Pancreas (tissue), 10 donors: ENCODE data around the gene IL17RD. TPM values are rescaled to one million over a fixed set of nuclear protein-coding genes. Genes with fewer than 3 reads are reported as not detected.
A peak's percentile ranks its signal among the peaks of the same experiment; 100 is the strongest.

Source experiments
- ATAC-seq, 4 donors: fragments of 200-7000 bp; cut with Tn5 transposase; one replicate each; pipeline versions ENCODE4 v1.8.0 to v1.9.1; 2020; ENCODE audit warnings: mild to moderate bottlenecking in 4 of 4, moderate library complexity in 4 of 4
- DNase-seq, 6 donors: peaks; one replicate each; pipeline ENCODE4 v3.0.0-alpha.2; 2020
- FAIRE-seq: peaks from 2 replicates; lab custom pipeline; 2012; peaks lifted over from hg19 to GRCh38; lab: Jason Lieb, UNC
- H3K27ac ChIP-seq, 4 donors: fragments of 200-600 bp; sonication (generic); 1 replicate in 3 of 4; 2 replicates in 1 of 4; pipeline versions ENCODE4 v1.5.0 to v1.8.0; 2020
- H3K27me3 ChIP-seq, 4 donors: fragments of 200-600 bp; one replicate each; pipeline ENCODE4 v1.8.0; 2021
- H3K36me3 ChIP-seq, 3 donors: fragments of 200-600 bp; sonication (generic) in 1 of 3; one replicate each; pipeline versions ENCODE4 v1.5.0 to v1.8.0; 2020 to 2021
- H3K4me1 ChIP-seq, 3 donors: fragments of 200-600 bp; one replicate each; pipeline ENCODE4 v1.8.0; 2021
- H3K4me3 ChIP-seq, 4 donors: fragments of 200-600 bp; sonication (generic) in 2 of 4; one replicate each; pipeline versions ENCODE4 v1.5.0 to v1.8.0; 2020 to 2021
- H3K9me3 ChIP-seq, 4 donors: fragments of 200-600 bp; one replicate each; pipeline ENCODE4 v1.8.0; 2021
- CTCF ChIP-seq, 4 donors: fragments of 200-600 bp; sonication (generic) in 3 of 4; IDR thresholded peaks; one replicate each; pipeline versions ENCODE4 v1.5.0 to v1.8.0; 2021; ENCODE audit warnings: antibody characterized with exemption in 4 of 4
- WGBS, 2 donors: extraction: QIAGEN DNeasy Blood & Tissue Kit; methylation state at CpG; one replicate each; pipeline ENCODE4 v1.1.7; 2013; 5-methylcytosine and 5-hydroxymethylcytosine counted together
- intact Hi-C, 3 donors: fragments of 100-400 bp; cut with DNase I; formaldehyde crosslinking; loops; one replicate each; pipeline versions ENCODE4 v1.11.1 to v1.14.2; 2022
- polyA plus RNA-seq, 2 donors: library from polyadenylated mRNA; stranded (reverse); fragments of 200-250 nt; gene quantifications; one replicate each; pipeline ENCODE4 v1.2.3, GENCODE V29; 2013
- total RNA-seq, 6 donors: library from RNA; stranded (reverse); fragmentation: NEBNext Ultra II Directional in 4 of 6; extraction: Animal tissue kit (Norgen Biotek cat#: 25700) in 4 of 6; gene quantifications; one replicate each; pipeline versions ENCODE4 v1.2.1 to v1.2.4, GENCODE V29; 2021 to 2023
- donor health status: healthy with polysubstance abuse.
- donor health status: DM: no; HTN: no; CAD: no; lungs with moderate emphysema.
- donor health status: DM: no; HTN: no; CAD: no.
- donor health status: control.
- donor health status: control.
- donor health status: Bipolar disorder and iron deficiency.
- donor health status: DM: yes; HTN: yes; CAD: no.
- donor health status: DM: no; HTN: no; CAD: no.
- donor health status: DM: no; HTN: no; CAD: no.
- donor health status: DM: yes; HTN: yes; CAD: no.

IL17RD gene
- total and polyA plus RNA-seq, 8 donors, result 0.42 to 3.9 (median 1.9) TPM

- no peak for DNase-seq
- no peak for ATAC-seq
- no peaks in the 10 kb centered on the region for H3K9me3 ChIP-seq
- peaks cover 0 to 5% (median 0%) of the 10 kb centered on the region in 3 donors for H3K4me1 ChIP-seq
- no peak overlapping the region for H3K27ac ChIP-seq
- H3K27me3 ChIP-seq, result no peaks in the 10 kb centered on the region
- 75 to 79% methylated on average over 4 of the region's 4 CpGs for WGBS, 2 donors
- no peak overlapping the region for H3K4me3 ChIP-seq
- no peak for TF ChIP-seq CTCF (IDR thresholded peaks at IDR 0.05)
- H3K36me3 ChIP-seq, result no peaks in the 10 kb centered on the region
- intact Hi-C loops, result no loop called here
- FAIRE-seq, result no peak
These were observed 116.4 kb downstream of the IL17RD start for GRCh38 chr3:57048728-57049127.

GRCh38 chr3:57048052-57048671 is 117.0 kb downstream of the IL17RD start:
- no peaks in the 10 kb centered on the region for H3K36me3 ChIP-seq
- intact Hi-C loops, result no loop called here
- no peaks in the 10 kb centered on the region for H3K27me3 ChIP-seq
- FAIRE-seq, result no peak
- no peak for TF ChIP-seq CTCF (IDR thresholded peaks at IDR 0.05)
- peak in 2 of 6 donors; percentile 10 to 20 for DNase-seq
- no peak overlapping the region for H3K27ac ChIP-seq
- no peak overlapping the region for H3K4me3 ChIP-seq
- no peaks in the 10 kb centered on the region for H3K9me3 ChIP-seq
- peaks cover 0 to 5% (median 0%) of the 10 kb centered on the region in 3 donors for H3K4me1 ChIP-seq
- WGBS, 2 donors, result 67 to 68% methylated on average over 8 of the region's 8 CpGs
- ATAC-seq, result peak; percentile 48 to 85 (median 70)

- FAIRE-seq, result no peak
These were observed 118.9 kb downstream of the IL17RD start for GRCh38 chr3:57046101-57046765.

GRCh38 chr3:57043518-57043917 is 121.6 kb downstream of the IL17RD start:
- no peak for FAIRE-seq
- no peak for DNase-seq
- no peaks in the 10 kb centered on the region for H3K27me3 ChIP-seq
- TF ChIP-seq CTCF (IDR thresholded peaks at IDR 0.05), result no peak
- H3K4me1 ChIP-seq, result peaks cover 0 to 5% (median 0%) of the 10 kb centered on the region in 3 donors
- no peak overlapping the region for H3K4me3 ChIP-seq
- no peaks in the 10 kb centered on the region for H3K9me3 ChIP-seq
- 0% methylated on average over 1 of the region's 1 CpG for WGBS, 2 donors
- no peak overlapping the region for H3K27ac ChIP-seq
- ATAC-seq, result no peak
- intact Hi-C loops, result no loop called here
- H3K36me3 ChIP-seq, result no peaks in the 10 kb centered on the region

More at GRCh38 chr3:57046101-57046765, 118.9 kb downstream of the IL17RD start:
- peak in 1 of 4 donors; percentile 29 for ATAC-seq
- Histone ChIP-seq H3K27ac (no peak overlapping the region), H3K27me3 (no peaks in the 10 kb centered on the region), H3K4me3 (no peak overlapping the region), H3K4me1 (peaks cover 0 to 5% (median 0%) of the 10 kb centered on the region in 3 donors), H3K36me3 (no peaks in the 10 kb centered on the region), H3K9me3 (no peaks in the 10 kb centered on the region)
- no peak for DNase-seq
- TF ChIP-seq CTCF (IDR thresholded peaks at IDR 0.05), result no peak
- 36 to 37% methylated on average over 7 of the region's 7 CpGs for WGBS, 2 donors
- intact Hi-C loops, result no loop called here

- intact Hi-C loops, result no loop called here
- FAIRE-seq (no peak), DNase-seq (no peak), ATAC-seq (peak in 1 of 4 donors; percentile 26)
- H3K4me3 ChIP-seq, result no peak overlapping the region
- no peak for TF ChIP-seq CTCF (IDR thresholded peaks at IDR 0.05)
- H3K9me3 ChIP-seq, result no peaks in the 10 kb centered on the region
- no peak overlapping the region for H3K27ac ChIP-seq
- no peaks in the 10 kb centered on the region for H3K27me3 ChIP-seq
- no peaks in the 10 kb centered on the region for H3K36me3 ChIP-seq
- peaks cover 0 to 5% (median 0%) of the 10 kb centered on the region in 3 donors for H3K4me1 ChIP-seq
- WGBS, 2 donors, result 47 to 51% methylated on average over 6 of the region's 6 CpGs
These were observed 123.5 kb downstream of the IL17RD start for GRCh38 chr3:57041674-57042073.
